Measurements from ENCODE around the gene TRHDE.

Gene TRHDE

GRCh38 chr12:72275526-72275925 lies 3.4 kb downstream of the TRHDE start:
- no peak for DNase-seq

- DNase-seq: no peak
These were observed 4.1 kb downstream of the TRHDE start for GRCh38 chr12:72276181-72276805.

- DNase-seq: no peak
These were observed 5.2 kb downstream of the TRHDE start for GRCh38 chr12:72277415-72277814.

- no peak for DNase-seq
These were observed 6.7 kb downstream of the TRHDE start for GRCh38 chr12:72278894-72279293.

- DNase-seq: no peak
These were observed 9.0 kb downstream of the TRHDE start for GRCh38 chr12:72281126-72281525.

- no peak for DNase-seq
These were observed 10.6 kb downstream of the TRHDE start for GRCh38 chr12:72282721-72283120.

GRCh38 chr12:72285861-72286260 lies 13.7 kb downstream of the TRHDE start:
- no peak for DNase-seq

GRCh38 chr12:72286526-72286925 lies 14.4 kb downstream of the TRHDE start:
- no peak for DNase-seq

- DNase-seq: no peak
These were observed 16.3 kb downstream of the TRHDE start for GRCh38 chr12:72288436-72288835.

- no peak for DNase-seq
These were observed 16.7 kb downstream of the TRHDE start for GRCh38 chr12:72288911-72289310.

GRCh38 chr12:72289633-72290032 lies 17.5 kb downstream of the TRHDE start:
- DNase-seq: no peak

- DNase-seq: no peak
These were observed 19.0 kb downstream of the TRHDE start for GRCh38 chr12:72291175-72291574.

- no peak for DNase-seq
These were observed 21.5 kb downstream of the TRHDE start for GRCh38 chr12:72293701-72294100.

GRCh38 chr12:72295101-72295500 lies 22.9 kb downstream of the TRHDE start:
- peak; percentile 40 for DNase-seq

GRCh38 chr12:72295744-72296143 lies 23.6 kb downstream of the TRHDE start:
- DNase-seq: no peak

GRCh38 chr12:72296389-72296788 lies 24.2 kb downstream of the TRHDE start:
- DNase-seq: peak; percentile 64

- DNase-seq: no peak
These were observed 25.5 kb downstream of the TRHDE start for GRCh38 chr12:72297666-72298065.

GRCh38 chr12:72300728-72301127 lies 28.6 kb downstream of the TRHDE start:
- no peak for DNase-seq

- DNase-seq: no peak
These were observed 32.6 kb downstream of the TRHDE start for GRCh38 chr12:72304751-72305150.

- no peak for DNase-seq
These were observed 35.1 kb downstream of the TRHDE start for GRCh38 chr12:72307229-72307628.

GRCh38 chr12:72311946-72312345 lies 39.8 kb downstream of the TRHDE start:
- DNase-seq: no peak

GRCh38 chr12:72313806-72314205 lies 41.6 kb downstream of the TRHDE start:
- no peak for DNase-seq

GRCh38 chr12:72315858-72316257 lies 43.7 kb downstream of the TRHDE start:
- DNase-seq: no peak

- no peak for DNase-seq
These were observed 46.2 kb downstream of the TRHDE start for GRCh38 chr12:72318341-72318740.

- no peak for DNase-seq
These were observed 51.7 kb downstream of the TRHDE start for GRCh38 chr12:72323881-72324280.

GRCh38 chr12:72330301-72330700 lies 58.1 kb downstream of the TRHDE start:
- no peak for DNase-seq

All from T1000 (cell line).